Measurements from ENCODE around the gene SOX8.

The SOX8 gene

DNA sequence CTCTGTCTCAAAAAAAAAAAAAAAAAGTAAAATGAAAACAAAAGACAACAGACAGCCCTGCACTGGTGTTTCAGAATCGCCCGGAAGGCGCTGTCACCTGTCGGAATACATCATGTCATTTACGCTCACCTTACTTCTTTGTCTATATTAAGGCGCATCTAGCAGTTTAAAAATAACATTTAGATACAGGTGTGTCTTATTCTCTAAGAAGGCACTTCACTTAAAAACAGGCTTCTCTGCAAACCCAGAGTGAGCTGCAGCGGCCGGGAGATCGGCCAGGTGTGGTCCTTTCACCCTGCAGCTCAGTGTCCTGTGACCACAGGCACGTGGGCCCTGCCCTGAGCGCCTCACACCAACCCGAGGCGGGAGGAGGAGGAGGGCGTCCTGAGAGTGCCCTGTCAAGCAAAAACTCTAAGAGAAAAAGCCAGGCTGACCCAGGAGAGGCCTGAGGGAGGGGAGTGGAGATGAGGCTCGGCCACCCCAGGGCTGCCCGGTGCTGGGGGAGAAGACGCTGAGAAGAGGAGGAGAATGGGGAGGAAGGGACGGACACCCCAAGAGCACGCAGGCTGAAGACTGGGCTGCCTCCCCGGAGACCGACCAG lies 7.5 kb upstream of the SOX8 start:
- no peak for FAIRE-seq

DNA sequence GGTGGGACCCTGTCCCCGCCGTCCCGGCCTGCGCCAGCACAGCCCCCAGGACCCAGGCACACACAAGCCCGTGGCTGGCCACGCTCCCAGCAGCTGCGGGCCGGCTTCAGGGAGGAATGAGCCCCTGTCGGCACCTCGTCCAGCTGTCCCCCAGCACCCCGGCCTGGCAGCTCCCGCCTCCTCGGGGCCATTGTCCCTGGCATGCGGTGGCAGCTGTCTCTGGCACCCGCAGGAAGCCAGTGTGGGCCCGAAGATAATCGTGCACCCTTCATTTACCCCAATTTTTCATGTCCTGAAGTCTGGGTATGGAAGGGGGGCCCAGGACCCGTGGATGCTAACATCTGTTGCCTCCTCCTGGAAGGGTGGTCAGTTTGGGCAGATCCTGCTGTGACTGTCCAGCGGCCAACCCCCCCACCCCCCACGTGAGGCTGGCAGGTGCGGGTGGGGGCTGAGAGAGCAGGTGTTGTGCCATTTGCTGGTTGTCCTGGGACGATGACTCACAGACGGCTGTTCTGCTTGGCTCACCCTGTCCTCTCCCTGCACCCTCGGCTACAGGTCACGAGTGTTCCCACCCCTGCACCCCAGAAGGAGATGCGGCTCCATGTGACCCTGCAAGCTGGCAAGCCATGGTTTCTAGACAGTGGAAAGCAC lies 6.8 kb upstream of the SOX8 start:
- no peak for TF ChIP-seq POLR2A (IDR thresholded peaks at IDR 0.05; ENCODE audit: low read depth, low read length)
- FAIRE-seq (no peak), DNase-seq (ENCODE audit: insufficient read length, low spot score) (no peak)

More for the DNA sequence above, 7.5 kb upstream of the SOX8 start:
- DNase-seq (ENCODE audit: insufficient read length, low spot score): no peak
- TF ChIP-seq POLR2A (IDR thresholded peaks at IDR 0.05; ENCODE audit: low read depth, low read length): no peak

DNA sequence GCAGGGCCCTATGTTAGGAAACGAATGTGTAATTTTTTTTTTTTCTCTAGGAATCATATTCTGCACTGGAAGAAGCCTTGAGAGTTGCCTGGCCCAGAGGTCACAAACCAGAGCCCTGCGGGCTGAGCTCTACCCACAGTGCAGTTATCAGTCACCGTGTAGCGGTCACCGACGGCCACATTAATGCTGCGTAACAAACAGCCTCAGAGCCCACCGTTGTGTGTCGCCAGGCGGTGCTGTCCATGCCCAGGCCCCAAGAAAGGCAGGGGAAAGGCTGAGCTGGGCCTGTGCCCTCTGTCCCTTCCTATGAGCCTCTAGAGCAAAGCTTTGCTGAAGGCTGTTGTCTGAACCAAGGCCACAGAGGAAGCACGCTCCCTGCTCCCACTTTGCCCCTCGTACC lies 6.3 kb upstream of the SOX8 start:
- FAIRE-seq (no peak), DNase-seq (ENCODE audit: insufficient read length, low spot score) (no peak)

DNA sequence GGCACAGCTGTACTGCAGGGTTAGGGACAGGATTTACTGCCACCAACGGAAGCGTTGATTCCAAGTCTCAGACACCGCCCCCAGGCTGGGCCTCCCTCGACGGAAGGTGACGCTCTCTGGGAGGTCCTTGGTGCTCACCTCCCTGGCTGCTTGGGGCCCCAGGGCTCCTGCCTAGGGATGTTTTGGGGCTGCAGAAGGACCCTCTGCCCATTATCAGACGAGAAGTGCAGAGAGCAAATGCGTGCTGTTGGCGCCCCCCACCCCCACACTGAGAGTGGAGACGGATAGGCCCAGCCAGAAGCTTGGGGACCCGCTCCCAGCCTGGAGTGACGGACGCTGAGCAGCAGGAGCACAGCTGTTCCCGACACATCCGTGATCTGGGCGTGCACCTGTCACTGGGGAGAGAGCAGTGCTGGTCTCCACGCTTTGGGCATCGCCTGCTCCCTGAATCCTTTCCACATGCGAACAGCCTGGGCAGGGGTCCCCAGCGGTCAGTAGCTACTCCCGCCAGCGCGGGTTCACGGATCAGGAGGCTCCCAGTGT lies 5.1 kb upstream of the SOX8 start:
- no peak for TF ChIP-seq POLR2A (IDR thresholded peaks at IDR 0.05; ENCODE audit: low read depth, low read length)
- FAIRE-seq (no peak), DNase-seq (ENCODE audit: insufficient read length, low spot score) (no peak)

More for the DNA sequence above, 6.3 kb upstream of the SOX8 start:
- no peak for TF ChIP-seq POLR2A (IDR thresholded peaks at IDR 0.05; ENCODE audit: low read depth, low read length)

DNA sequence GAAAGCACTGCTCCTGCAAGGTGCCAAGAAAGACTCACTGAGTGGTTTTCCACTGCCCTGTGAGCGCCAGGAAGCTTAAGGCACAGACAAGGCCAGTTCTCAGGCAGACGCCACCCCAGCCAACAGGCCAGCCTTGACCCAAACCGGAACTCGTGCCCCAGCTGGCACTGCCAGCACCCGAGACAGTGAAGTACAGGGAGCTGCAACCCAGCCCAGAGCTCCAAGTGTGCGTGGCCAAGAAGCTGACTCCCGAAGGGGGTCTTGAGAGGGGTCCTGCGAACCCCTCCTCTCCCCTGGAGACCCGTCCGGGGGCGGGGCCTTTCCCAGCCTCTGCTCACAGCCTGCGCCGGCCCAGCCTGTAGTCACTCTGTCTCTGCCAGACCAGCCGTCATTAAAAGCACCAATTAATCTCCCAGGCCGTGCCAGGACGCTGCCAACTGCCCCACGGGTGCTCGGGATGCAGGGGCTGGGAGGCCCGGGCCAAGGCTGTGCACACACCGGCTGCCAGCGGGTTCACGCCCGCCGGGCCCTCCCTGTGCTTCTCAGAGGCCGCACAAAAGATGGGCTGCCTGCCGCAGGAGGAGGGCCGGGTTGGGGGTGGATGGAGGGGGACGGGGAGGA lies 4.4 kb upstream of the SOX8 start:
- FAIRE-seq: no peak
- DNase-seq (ENCODE audit: insufficient read length, low spot score): no peak

DNA sequence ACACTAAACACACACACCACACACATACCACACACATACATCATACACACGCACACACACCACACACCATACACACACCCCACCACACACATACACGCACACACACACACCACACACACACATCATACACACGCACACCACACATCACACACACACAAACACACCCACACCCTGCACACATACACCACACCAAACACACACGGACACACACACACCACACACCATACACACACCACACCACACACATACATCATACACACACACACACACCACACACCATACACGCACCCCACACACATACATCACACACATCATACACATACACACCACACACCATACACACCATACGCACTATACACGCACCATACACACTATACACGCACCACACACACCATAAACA lies 3.7 kb upstream of the SOX8 start:
- no peak for DNase-seq (ENCODE audit: insufficient read length, low spot score)
- FAIRE-seq: no peak
- no peak for TF ChIP-seq POLR2A (IDR thresholded peaks at IDR 0.05; ENCODE audit: low read depth, low read length)

More for the DNA sequence above, 4.4 kb upstream of the SOX8 start:
- no peak for TF ChIP-seq POLR2A (IDR thresholded peaks at IDR 0.05; ENCODE audit: low read depth, low read length)

DNA sequence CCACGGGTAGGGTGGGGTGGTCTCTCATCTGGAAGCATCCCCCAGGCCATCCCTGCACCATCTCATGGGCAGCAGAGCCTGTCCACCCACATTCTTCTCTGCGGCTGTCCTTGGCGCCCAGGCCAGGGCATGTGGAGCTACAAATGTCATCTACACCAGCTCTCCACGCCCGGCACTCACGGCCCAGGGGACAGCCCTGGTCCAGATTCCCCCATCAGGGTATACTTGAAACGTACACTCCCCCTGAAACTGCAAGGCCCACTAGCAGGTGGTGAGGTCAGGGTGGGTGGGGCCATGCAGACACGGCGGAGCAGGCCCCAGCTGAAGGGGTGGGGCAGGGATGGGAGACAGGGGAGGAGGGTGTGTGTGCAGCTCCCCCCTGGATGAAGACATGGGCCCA lies 3.2 kb upstream of the SOX8 start:
- FAIRE-seq (no peak), DNase-seq (ENCODE audit: insufficient read length, low spot score) (no peak)
- no peak for TF ChIP-seq POLR2A (IDR thresholded peaks at IDR 0.05; ENCODE audit: low read depth, low read length)

DNA sequence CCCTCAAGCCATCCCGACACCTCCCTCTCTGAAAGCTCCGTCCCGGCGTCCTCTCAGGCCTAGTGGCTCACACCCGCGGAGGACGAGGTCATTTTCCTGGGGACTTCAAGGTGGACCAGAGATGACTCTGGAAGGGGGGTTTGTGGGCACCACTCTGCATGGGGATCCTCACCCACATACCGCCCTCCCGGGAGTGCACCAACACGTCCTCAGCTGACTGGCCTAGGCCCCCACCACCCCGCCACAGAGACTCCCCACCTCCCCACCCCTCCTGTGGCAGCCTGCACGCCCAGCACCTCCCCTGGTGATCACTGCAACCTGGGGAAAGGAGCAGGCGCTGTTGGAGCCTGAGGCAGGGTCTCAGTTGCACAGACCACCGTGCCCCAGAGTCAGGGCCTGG lies 2.4 kb upstream of the SOX8 start:
- DNase-seq (ENCODE audit: insufficient read length, low spot score) (no peak), FAIRE-seq (no peak)
- no peak for TF ChIP-seq POLR2A (IDR thresholded peaks at IDR 0.05; ENCODE audit: low read depth, low read length)

DNA sequence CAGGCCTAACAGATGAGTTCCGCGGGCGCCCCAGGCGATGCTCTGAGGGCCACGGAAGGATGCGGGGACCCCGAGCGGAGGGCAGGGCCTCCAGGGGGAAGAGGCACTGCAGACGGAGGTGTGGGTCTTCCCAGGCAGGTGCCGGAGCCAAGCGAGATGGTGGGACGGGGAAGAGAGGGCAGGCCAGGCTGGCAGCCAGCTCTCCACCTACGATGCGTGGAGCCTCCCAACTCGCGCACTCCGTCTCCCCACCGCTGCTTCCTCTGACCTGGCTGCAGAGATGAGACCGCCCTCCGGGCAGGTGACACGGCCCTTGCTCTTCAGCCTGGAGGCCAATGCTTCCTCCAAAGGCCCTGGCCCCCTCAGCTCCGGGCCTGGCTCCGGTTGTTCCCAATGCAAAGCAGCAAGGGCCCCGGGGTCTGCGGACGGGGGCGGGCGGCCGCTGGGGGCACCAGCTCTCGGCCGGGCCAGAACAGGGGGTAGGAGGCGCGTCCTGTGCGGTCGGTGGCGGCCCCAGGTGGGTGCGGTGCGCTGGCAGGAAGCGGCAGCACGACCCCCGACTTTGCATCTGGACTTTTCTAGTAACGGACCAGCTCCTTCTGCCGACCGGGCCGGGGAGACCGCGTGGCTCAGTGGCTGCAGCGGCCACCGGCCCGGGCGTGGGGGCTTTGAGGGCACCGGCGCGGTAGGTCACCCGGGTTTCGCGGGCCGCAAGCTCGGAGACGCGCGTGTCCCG lies 1.5 kb upstream of the SOX8 start:
- TF ChIP-seq POLR2A (IDR thresholded peaks at IDR 0.05; ENCODE audit: low read depth, low read length): no peak
- FAIRE-seq (no peak), DNase-seq (ENCODE audit: insufficient read length, low spot score) (no peak)

DNA sequence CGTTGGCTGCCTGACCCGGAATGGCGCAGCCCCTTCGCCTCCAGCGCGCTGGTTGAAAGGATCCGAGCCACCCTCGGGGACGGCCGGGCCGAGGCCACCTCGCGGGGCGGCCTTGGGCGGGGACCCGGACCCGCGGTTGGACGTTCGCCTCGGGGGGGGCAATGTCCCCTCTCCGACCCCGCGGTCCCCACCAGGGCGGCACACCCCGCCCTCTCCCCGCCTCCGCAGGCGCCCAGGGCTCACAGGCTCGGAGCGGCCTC lies 1.0 kb upstream of the SOX8 start:
- TF ChIP-seq POLR2A (IDR thresholded peaks at IDR 0.05; ENCODE audit: low read depth, low read length): no peak
- FAIRE-seq (no peak), DNase-seq (ENCODE audit: insufficient read length, low spot score) (no peak)

DNA sequence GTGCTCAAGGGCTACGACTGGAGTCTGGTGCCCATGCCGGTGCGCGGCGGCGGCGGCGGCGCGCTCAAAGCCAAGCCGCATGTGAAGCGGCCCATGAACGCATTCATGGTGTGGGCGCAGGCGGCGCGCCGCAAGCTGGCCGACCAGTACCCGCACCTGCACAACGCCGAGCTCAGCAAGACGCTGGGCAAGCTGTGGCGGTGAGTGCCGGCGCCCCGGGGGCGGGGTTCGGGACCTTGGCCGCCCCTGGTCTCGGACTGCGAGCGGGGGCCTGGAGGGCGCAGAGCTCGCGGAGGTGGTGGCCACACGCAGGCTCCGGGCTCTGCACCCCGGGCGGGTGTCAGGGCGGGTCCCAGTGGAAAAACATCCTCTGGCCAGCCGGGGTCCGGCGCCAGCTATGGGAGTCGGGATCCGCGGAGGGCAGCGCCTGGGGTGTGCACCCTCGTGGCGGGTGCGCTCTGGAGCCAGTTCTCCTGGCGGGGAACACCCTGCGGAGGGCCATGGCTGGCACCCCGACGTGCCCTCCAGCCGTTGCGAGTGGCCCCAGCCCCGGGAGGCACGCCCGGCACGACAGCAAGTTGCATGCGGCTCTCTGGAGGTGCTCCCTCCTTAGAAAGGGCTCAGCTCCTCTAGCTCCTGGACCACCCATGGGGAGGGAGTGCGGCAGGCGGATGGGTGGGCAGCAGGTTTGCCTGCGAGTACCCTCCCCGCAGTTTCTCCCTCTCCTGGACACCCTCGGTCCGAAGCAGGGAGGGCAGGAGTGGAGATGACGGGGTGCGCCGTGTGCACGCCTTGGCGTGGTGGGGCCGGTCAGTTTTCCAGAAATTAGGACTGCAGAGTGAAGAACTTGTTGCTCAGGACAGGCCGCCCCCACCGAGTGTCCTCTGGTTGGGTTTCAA lies 824 bp downstream of the SOX8 start:
- no peak for TF ChIP-seq POLR2A (IDR thresholded peaks at IDR 0.05; ENCODE audit: low read depth, low read length)
- FAIRE-seq: no peak
- no peak for DNase-seq (ENCODE audit: insufficient read length, low spot score)

DNA sequence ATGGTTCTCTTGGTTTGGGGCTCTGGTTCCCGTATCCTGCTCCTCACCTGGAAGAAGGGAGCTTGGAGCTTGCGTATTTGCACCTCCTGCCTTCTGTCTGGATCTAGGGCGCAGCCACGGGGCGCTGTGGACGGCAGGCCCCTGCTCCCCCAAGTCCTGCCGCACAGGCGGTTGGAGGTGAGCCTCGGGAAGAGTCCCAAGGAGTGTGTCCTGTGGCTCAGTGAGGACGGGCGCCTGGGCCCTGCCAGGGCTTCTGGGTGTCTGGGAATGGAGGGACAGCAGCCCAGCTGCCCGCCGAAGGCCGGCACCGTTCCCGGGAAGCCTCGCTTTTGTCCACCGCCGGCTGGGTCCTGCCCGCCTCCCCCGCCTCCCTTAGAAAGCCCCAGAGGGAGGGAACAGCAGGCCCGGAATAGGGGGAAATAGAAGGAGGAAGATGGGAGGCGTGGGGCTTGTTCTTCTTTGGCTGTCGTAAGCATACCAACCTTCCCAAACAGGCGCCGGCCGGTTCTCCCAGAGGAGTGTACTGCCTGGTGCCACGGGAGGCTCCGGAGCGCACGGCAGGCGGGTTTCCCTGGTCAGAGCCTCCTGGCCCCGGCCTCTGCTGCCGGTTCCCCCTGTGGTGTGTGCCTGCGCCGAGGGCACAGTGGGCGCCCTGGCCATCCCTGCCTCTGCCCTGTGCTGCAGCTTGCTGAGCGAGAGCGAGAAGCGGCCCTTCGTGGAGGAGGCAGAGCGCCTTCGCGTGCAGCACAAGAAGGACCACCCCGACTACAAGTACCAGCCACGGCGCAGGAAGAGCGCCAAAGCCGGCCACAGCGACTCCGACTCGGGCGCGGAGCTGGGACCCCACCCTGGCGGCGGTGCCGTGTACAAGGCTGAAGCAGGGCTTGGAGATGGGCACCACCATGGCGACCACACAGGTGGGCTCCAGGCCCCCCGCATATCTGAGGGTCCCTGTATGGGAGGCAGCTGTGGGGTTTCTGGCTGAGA lies 1.8 kb downstream of the SOX8 start:
- TF ChIP-seq POLR2A (IDR thresholded peaks at IDR 0.05; ENCODE audit: low read depth, low read length): no peak
- DNase-seq (ENCODE audit: insufficient read length, low spot score) (no peak), FAIRE-seq (no peak)
